OCI-LY7 (cell line): ENCODE data around the gene THUMPD2.

Experiments used
- CTCF ChIP-seq: fragments of 200-600 bp; sonication (generic); conservative IDR thresholded peaks from 2 replicates; pipeline ENCODE4 v1.5.1; 2014; ENCODE audit warnings: mild to moderate bottlenecking, antibody characterized with exemption, low read length, moderate library complexity, mixed read lengths
- EZH2phosphoT487 ChIP-seq: fragments of 200-600 bp; sonication (generic); IDR thresholded peaks from 2 replicates; pipeline ENCODE4 v1.6.1; 2018; ENCODE audit warnings: low read depth, borderline replicate concordance, mild to moderate bottlenecking, mixed run types, antibody characterized with exemption, low read length, moderate library complexity, mixed read lengths

GRCh38 chr2:39701137-39701536 is 77.9 kb downstream of the THUMPD2 start:
- TF ChIP-seq CTCF (no peak), EZH2phosphoT487 (no peak)
